DND-41 (cell line): ENCODE data around the gene ARMH3.

ENCODE experiments used
- ATAC-seq: fragments of 200-7000 bp; cut with Tn5 transposase; 3 replicates; pipeline ENCODE4 v1.9.1; 2021; ENCODE audit warnings: low read depth; ENCODE audit not compliant: insufficient read depth
- DNase-seq: peaks from one replicate; pipeline ENCODE4 v3.0.0-alpha.2; 2020
- H2AFZ ChIP-seq: 2 replicates; pipeline ENCODE4 v1.6.0; 2012; ENCODE audit warnings: low read depth, low read length
- H3K27ac ChIP-seq: 2 replicates; pipeline ENCODE4 v1.5.1; 2012; ENCODE audit warnings: low read length, inconsistent platforms
- H3K27me3 ChIP-seq: fragments of 200-600 bp; sonication (generic); 2 replicates; pipeline ENCODE4 v1.6.0; 2012; ENCODE audit warnings: low read length, mild to moderate bottlenecking, inconsistent platforms; ENCODE audit not compliant: insufficient read depth, poor library complexity
- H3K36me3 ChIP-seq: 2 replicates; pipeline ENCODE4 v1.5.1; 2012; ENCODE audit warnings: low read length, inconsistent platforms; ENCODE audit not compliant: insufficient read depth
- H3K4me1 ChIP-seq: 2 replicates; pipeline ENCODE4 v1.5.1; 2012; ENCODE audit warnings: mild to moderate bottlenecking, low read length; ENCODE audit not compliant: insufficient read depth
- H3K4me2 ChIP-seq: 2 replicates; pipeline ENCODE4 v1.6.0; 2012; ENCODE audit warnings: mild to moderate bottlenecking, moderate library complexity, low read length, inconsistent platforms; ENCODE audit not compliant: insufficient read depth
- H3K4me3 ChIP-seq, 2 experiments: fragments of 200-600 bp in 1 of 2; shearing (Covaris generic) in 1 of 2; 2 replicates each; pipeline ENCODE4 v1.5.1; 2012 to 2016; ENCODE audit warnings: inconsistent platforms in 2 of 2, low read length in 2 of 2, mild to moderate bottlenecking in 2 of 2, low read depth in 1 of 2, moderate library complexity in 1 of 2
- H3K79me2 ChIP-seq: 2 replicates; pipeline ENCODE4 v1.6.0; 2012; ENCODE audit warnings: low read length, inconsistent platforms; ENCODE audit not compliant: insufficient read depth
- H3K9ac ChIP-seq: 2 replicates; pipeline ENCODE4 v1.6.0; 2012; ENCODE audit warnings: low read depth, mild to moderate bottlenecking, inconsistent platforms, low read length, moderate library complexity
- H3K9me3 ChIP-seq: 2 replicates; pipeline ENCODE4 v1.5.1; 2012; ENCODE audit warnings: low read length, moderate library complexity, mild to moderate bottlenecking, inconsistent platforms; ENCODE audit not compliant: insufficient read depth, severe bottlenecking
- H4K20me1 ChIP-seq: 2 replicates; pipeline ENCODE4 v1.6.0; 2012; ENCODE audit warnings: low read length; ENCODE audit not compliant: insufficient read depth
- CTCF ChIP-seq: IDR thresholded peaks from 2 replicates; pipeline ENCODE4 v1.5.1; 2012; ENCODE audit warnings: borderline replicate concordance, low read length, moderate library complexity, mild to moderate bottlenecking; ENCODE audit not compliant: poor library complexity, severe bottlenecking; ENCODE audit errors: extremely low read depth
- EZH2 ChIP-seq: IDR thresholded peaks from 3 replicates; pipeline ENCODE4 v1.6.1; 2012; ENCODE audit warnings: borderline replicate concordance, low read depth, mild to moderate bottlenecking, moderate library complexity, low read length, inconsistent platforms; ENCODE audit not compliant: severe bottlenecking

The ARMH3 gene

GRCh38 chr10:101919026-101919770 lies 136.8 kb downstream of the ARMH3 start:
- H4K20me1 ChIP-seq, result no peaks in the 10 kb centered on the region
- no peak for TF ChIP-seq CTCF
- peaks cover 4% of the 10 kb centered on the region for H3K36me3 ChIP-seq
- no peak overlapping the region for H3K9ac ChIP-seq
- H3K4me1 ChIP-seq, result no peaks in the 10 kb centered on the region
- ATAC-seq (no peak), DNase-seq (no peak)
- H3K27me3 ChIP-seq, result no peaks in the 10 kb centered on the region
- no peak overlapping the region for H3K4me2 ChIP-seq
- H3K79me2 ChIP-seq, result no peaks in the 10 kb centered on the region
- no peaks in the 10 kb centered on the region for H3K9me3 ChIP-seq
- H3K27ac ChIP-seq, result no peak overlapping the region
- H3K4me3 ChIP-seq, result no peak overlapping the region
- no peak overlapping the region for H2AFZ ChIP-seq

DNA sequence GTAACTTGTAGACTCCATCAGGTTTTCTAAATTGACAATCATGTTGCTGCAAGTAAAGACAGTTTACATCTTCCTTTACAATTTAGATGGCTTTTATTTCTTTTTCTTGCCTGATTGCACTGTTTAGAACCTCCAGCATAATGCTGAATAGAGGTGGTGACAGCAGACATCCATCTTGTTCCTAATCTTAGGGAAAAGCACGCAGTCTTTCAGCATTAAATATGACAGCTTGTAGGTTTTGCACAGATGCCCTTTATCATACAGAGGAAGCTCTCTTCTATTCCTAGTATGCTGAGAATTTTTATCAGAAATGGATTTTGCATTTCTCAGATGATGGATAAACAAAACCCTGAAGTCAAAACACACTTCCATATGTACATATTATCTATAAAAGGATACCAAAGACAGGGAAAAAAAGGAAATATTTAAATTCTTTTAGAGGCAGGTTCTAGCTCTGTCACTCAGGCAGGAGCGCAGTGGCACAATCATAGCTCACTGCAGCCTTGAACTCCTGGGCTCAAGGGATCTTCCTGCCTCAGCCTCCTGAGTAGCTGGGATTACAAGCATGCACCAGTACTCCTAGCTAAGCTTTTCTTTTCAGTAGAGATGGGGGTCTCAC lies 143.3 kb downstream of the ARMH3 start:
- Histone ChIP-seq H3K4me1 (no peaks in the 10 kb centered on the region), H3K9me3 (no peaks in the 10 kb centered on the region), H3K79me2 (no peaks in the 10 kb centered on the region), H3K27ac (no peak overlapping the region), H3K4me3 (no peak overlapping the region), H3K9ac (no peak overlapping the region), H3K27me3 (no peaks in the 10 kb centered on the region), H4K20me1 (no peaks in the 10 kb centered on the region), H3K4me2 (no peak overlapping the region), H2AFZ (no peak overlapping the region), H3K36me3 (peaks cover 8% of the 10 kb centered on the region)
- TF ChIP-seq CTCF (no peak), EZH2 (no peak)
- DNase-seq (no peak), ATAC-seq (no peak)

DNA sequence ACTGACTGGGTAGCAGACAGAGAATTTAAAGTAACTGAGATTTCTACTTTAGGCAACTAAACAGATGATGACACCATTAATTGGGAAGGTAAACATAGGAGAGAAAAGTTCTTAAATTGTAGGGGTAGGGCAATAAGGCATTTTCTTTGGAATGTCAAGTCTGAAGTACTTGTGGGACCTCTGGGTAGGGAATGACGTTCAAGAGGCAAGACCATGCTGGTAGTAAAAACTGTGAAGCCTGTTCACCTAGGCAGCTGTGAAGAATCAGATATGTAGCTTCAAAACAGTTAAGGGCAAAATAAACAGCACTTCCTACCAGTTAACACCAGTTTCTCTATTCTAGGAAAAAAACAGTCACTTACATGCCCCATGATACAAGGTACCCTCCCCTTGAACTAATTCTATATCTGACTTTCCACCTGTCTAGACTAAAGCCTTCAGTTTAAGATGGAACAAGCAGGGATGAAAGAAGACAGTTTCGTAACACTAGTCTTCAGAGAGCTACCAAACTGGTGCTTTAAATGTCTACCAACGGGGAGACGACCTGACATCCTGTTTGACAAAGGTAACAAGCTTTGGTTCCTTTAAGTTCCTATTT lies 149.3 kb downstream of the ARMH3 start:
- H3K27ac ChIP-seq, result no peak overlapping the region
- H3K9me3 ChIP-seq, result no peaks in the 10 kb centered on the region
- TF ChIP-seq EZH2, result no peak
- TF ChIP-seq CTCF, result no peak
- H3K4me2 ChIP-seq, result no peak overlapping the region
- H2AFZ ChIP-seq, result no peak overlapping the region
- H3K36me3 ChIP-seq, result peaks cover 8% of the 10 kb centered on the region
- no peaks in the 10 kb centered on the region for H3K27me3 ChIP-seq
- H3K9ac ChIP-seq, result no peak overlapping the region
- H3K4me3 ChIP-seq, result no peak overlapping the region
- peaks cover 5% of the 10 kb centered on the region; the same call in 1 of the 2 replicates for H4K20me1 ChIP-seq
- DNase-seq (no peak), ATAC-seq (no peak)
- no peaks in the 10 kb centered on the region for H3K79me2 ChIP-seq
- H3K4me1 ChIP-seq, result peaks cover 25% of the 10 kb centered on the region
